Smooth muscle cell (in vitro differentiated cells): Measurements from ENCODE around the gene RASGEF1C. TPM values are rescaled to one million over a fixed set of nuclear protein-coding genes. Genes with fewer than 3 reads are reported as not detected.

ENCODE experiments used
- DNase-seq: peaks from one replicate; lab custom pipeline; 2025; ENCODE audit not compliant: unreplicated experiment; lab: John Stamatoyannopoulos, UW
- H2AFZ ChIP-seq: fragments of 200-600 bp; sonication (generic); 2 replicates; pipeline ENCODE4 v1.6.0; 2016; ENCODE audit warnings: antibody characterized with exemption, low read depth, mild to moderate bottlenecking
- H3F3A ChIP-seq: fragments of 200-600 bp; sonication (generic); 2 replicates; pipeline ENCODE4 v1.6.0; 2017; ENCODE audit warnings: antibody characterized with exemption, low read depth
- H3K27ac ChIP-seq: fragments of 200-600 bp; sonication (generic); 2 replicates; pipeline ENCODE4 v1.5.1; 2016; ENCODE audit warnings: low read depth, mild to moderate bottlenecking
- H3K27me3 ChIP-seq: fragments of 200-600 bp; sonication (generic); 2 replicates; pipeline ENCODE4 v1.6.1; 2016; ENCODE audit warnings: low read depth, mild to moderate bottlenecking
- H3K36me3 ChIP-seq: fragments of 200-600 bp; sonication (generic); 2 replicates; pipeline ENCODE4 v1.5.1; 2016; ENCODE audit warnings: low read depth
- H3K4me1 ChIP-seq: fragments of 200-600 bp; sonication (generic); 2 replicates; pipeline ENCODE4 v1.5.1; 2016; ENCODE audit warnings: low read depth
- H3K4me2 ChIP-seq: fragments of 200-600 bp; sonication (generic); 2 replicates; pipeline ENCODE4 v1.6.0; 2016; ENCODE audit warnings: mild to moderate bottlenecking
- H3K4me3 ChIP-seq: fragments of 200-600 bp; sonication (generic); 2 replicates; pipeline ENCODE4 v1.5.1; 2016; ENCODE audit warnings: mild to moderate bottlenecking
- H3K79me2 ChIP-seq: fragments of 200-600 bp; sonication (generic); 2 replicates; pipeline ENCODE4 v1.6.0; 2016; ENCODE audit warnings: low read depth, mild to moderate bottlenecking
- H3K9ac ChIP-seq: fragments of 200-600 bp; sonication (generic); 2 replicates; pipeline ENCODE4 v1.6.0; 2016; ENCODE audit warnings: low read depth
- H3K9me3 ChIP-seq: fragments of 200-600 bp; sonication (generic); replicated peaks from 2 replicates; pipeline ENCODE4 v1.5.1; 2016; ENCODE audit warnings: low read depth
- H4K20me1 ChIP-seq: fragments of 200-600 bp; sonication (generic); 2 replicates; pipeline ENCODE4 v1.6.0; 2016; ENCODE audit warnings: low read depth
- CTCF ChIP-seq: fragments of 200-600 bp; sonication (generic); IDR thresholded peaks from 2 replicates; pipeline ENCODE4 v1.5.1; 2017; ENCODE audit warnings: borderline replicate concordance, mild to moderate bottlenecking, antibody characterized with exemption; ENCODE audit not compliant: insufficient read depth, poor library complexity, severe bottlenecking
- WGBS: methylation state at CpG from one replicate; pipeline ENCODE4 v1.1.7; 2016; ENCODE audit warnings: low lambda C conversion rate; 5-methylcytosine and 5-hydroxymethylcytosine counted together
- polyA plus RNA-seq: library from polyadenylated mRNA; unstranded; fragments of >200 nt; fragmentation: Nextera tagmentation; extraction: Ambion mirVana; gene quantifications from 2 replicates; pipeline ENCODE4 v1.2.1, GENCODE V29; 2016
- total RNA-seq: library from RNA; depleted of rRNA; stranded (reverse); fragments of >200 nt; gene quantifications from 2 replicates; pipeline ENCODE4 v1.2.3, GENCODE V29; 2014

Gene RASGEF1C
- total and polyA plus RNA-seq, 2 experiments from 2014 or later: 0.14 TPM; not detected in 1

- no peaks in the 10 kb centered on the region for H3F3A ChIP-seq
- TF ChIP-seq CTCF: no peak
- no peak overlapping the region for H2AFZ ChIP-seq
- no peak overlapping the region for H3K4me3 ChIP-seq
- no peak for DNase-seq
- no peaks in the 10 kb centered on the region for H3K79me2 ChIP-seq
- no peak overlapping the region for H3K9ac ChIP-seq
- no peaks in the 10 kb centered on the region for H3K36me3 ChIP-seq
- no peaks in the 10 kb centered on the region for H4K20me1 ChIP-seq
- H3K4me1 ChIP-seq: peaks cover 8% of the 10 kb centered on the region
- H3K27me3 ChIP-seq: no peaks in the 10 kb centered on the region
- 97% methylated on average over 14 of the region's 14 CpGs for WGBS
- H3K27ac ChIP-seq: no peak overlapping the region
- H3K9me3 ChIP-seq: no peaks in the 10 kb centered on the region
- H3K4me2 ChIP-seq: no peak overlapping the region
Measured at GRCh38 chr5:180079702-180080466, 129.1 kb downstream of the RASGEF1C start.

GRCh38 chr5:180078348-180078747 lies 130.7 kb downstream of the RASGEF1C start:
- Histone ChIP-seq H3K4me1 (peaks cover 2% of the 10 kb centered on the region), H3K9me3 (no peaks in the 10 kb centered on the region), H4K20me1 (no peaks in the 10 kb centered on the region), H2AFZ (no peak overlapping the region), H3F3A (no peaks in the 10 kb centered on the region), H3K4me3 (no peak overlapping the region), H3K27me3 (no peaks in the 10 kb centered on the region), H3K79me2 (no peaks in the 10 kb centered on the region), H3K27ac (no peak overlapping the region), H3K36me3 (no peaks in the 10 kb centered on the region), H3K9ac (no peak overlapping the region), H3K4me2 (no peak overlapping the region)
- DNase-seq: no peak
- 93% methylated on average over 9 of the region's 9 CpGs for WGBS
- TF ChIP-seq CTCF: no peak

DNA sequence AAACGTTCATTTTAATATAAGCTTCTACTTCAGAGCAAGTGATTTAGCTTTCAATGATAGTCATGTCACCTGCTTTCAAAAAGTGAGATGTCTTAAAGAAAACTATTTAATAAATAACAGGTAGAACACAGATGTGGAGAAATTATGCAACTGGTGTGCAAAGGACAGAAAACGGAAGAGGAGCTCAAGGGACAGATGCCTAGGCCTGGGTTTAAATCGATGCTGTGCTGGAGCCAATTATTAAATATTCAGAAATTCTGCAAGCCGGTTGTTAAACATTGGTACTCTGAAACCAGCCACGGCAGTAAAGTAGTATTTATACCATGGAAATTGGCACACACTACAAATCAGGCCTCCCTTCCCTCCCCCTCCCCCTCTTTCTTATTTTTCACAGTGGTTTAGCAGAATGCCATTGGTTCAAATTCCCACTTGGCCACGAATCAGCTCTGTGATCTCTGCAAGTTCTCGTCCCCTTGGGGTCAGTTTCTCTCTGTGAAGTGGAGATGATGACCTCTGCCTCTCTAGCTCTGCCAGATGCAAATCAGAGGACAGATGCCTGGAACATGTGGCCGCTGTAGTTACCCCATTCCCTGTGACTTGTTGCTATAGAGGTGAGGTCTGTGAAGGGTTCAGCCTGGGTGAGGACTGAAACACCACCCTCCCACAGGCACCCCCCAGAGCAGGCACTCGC lies 131.3 kb downstream of the RASGEF1C start:
- H3F3A ChIP-seq: no peaks in the 10 kb centered on the region
- H3K27me3 ChIP-seq: no peaks in the 10 kb centered on the region
- H2AFZ ChIP-seq: no peak overlapping the region
- no peak overlapping the region for H3K4me2 ChIP-seq
- no peaks in the 10 kb centered on the region for H3K36me3 ChIP-seq
- H3K9me3 ChIP-seq: no peaks in the 10 kb centered on the region
- no peaks in the 10 kb centered on the region for H4K20me1 ChIP-seq
- no peak overlapping the region for H3K4me3 ChIP-seq
- no peak overlapping the region for H3K27ac ChIP-seq
- DNase-seq: no peak
- no peak for TF ChIP-seq CTCF
- H3K79me2 ChIP-seq: no peaks in the 10 kb centered on the region
- H3K4me1 ChIP-seq: no peaks in the 10 kb centered on the region
- H3K9ac ChIP-seq: no peak overlapping the region
- WGBS: 93% methylated on average over 9 of the region's 9 CpGs
